BJ (cell line): Measurements from ENCODE around the gene PRR14L. TPM values are rescaled to one million over a fixed set of nuclear protein-coding genes. Genes with fewer than 3 reads are reported as not detected.

Experiments
- CTCF ChIA-PET: fragments of 350-600 bp; formaldehyde crosslinking; extraction: SDS; loops from one replicate; lab custom pipeline; 2021; ENCODE audit warnings: antibody characterized with exemption, inconsistent platforms; lab: Yijun Ruan, JAX
- POLR2A ChIA-PET: fragments of 300-600 bp; sonication (Branson Sonifier 250); formaldehyde crosslinking; extraction: SDS; loops from one replicate; lab custom pipeline; 2021; ENCODE audit warnings: antibody characterized with exemption; lab: Charles Lee
- DNase-seq: peaks from one replicate; pipeline ENCODE4 v3.0.0-alpha.2; 2011; ENCODE audit warnings: low read depth
- H3K27me3 ChIP-seq: 2 replicates; pipeline ENCODE4 v1.6.0; 2011; ENCODE audit warnings: low read length; ENCODE audit not compliant: control insufficient read depth, insufficient read depth
- H3K36me3 ChIP-seq: 2 replicates; pipeline ENCODE4 v1.5.1; 2011; ENCODE audit warnings: low read length; ENCODE audit not compliant: control insufficient read depth, insufficient read depth
- H3K4me3 ChIP-seq: 2 replicates; pipeline ENCODE4 v1.5.1; 2011; ENCODE audit warnings: low read depth, mild to moderate bottlenecking, control low read depth, low read length
- CTCF ChIP-seq: IDR thresholded peaks from 2 replicates; pipeline ENCODE4 v1.5.1; 2011; ENCODE audit warnings: low read depth, mild to moderate bottlenecking, control low read depth, inconsistent platforms, low read length, moderate library complexity; ENCODE audit not compliant: insufficient read depth
- polyA plus RNA-seq: library from polyadenylated mRNA; depleted of rRNA; stranded (reverse); fragments of >200 nt; gene quantifications from 2 replicates; pipeline ENCODE4 v1.2.3, GENCODE V29; 2011

The PRR14L gene
- polyA plus RNA-seq, 1 experiment, result 8.0 TPM

GRCh38 chr22:31753634-31754501 lies 3.9 kb upstream of the PRR14L start, which contains the start of gene DEPDC5:
Gene DEPDC5, plus strand, starts transcription at chr22:31754019. Its CDS starts 903 bp downstream, at chr22:31754922.
- peaks cover 2% of the 10 kb centered on the region; the same call in 1 of the 2 replicates for H3K36me3 ChIP-seq
- ChIA-PET POLR2A (no interaction called here), CTCF (interaction anchor here (1.1 to 2.3 kb wide), 3 partner anchors 89 to 217 kb away, joined by 3 to 8 read pairs (median 6); no protein-coding TSS in a partner anchor)
- peak; percentile 52 for DNase-seq
- H3K4me3 ChIP-seq, result peak within 1 kb of the TSS; percentile 90
- no peak for TF ChIP-seq CTCF
- H3K27me3 ChIP-seq, result no peaks in the 10 kb centered on the region

- Histone ChIP-seq H3K27me3 (no peaks in the 10 kb centered on the region), H3K36me3 (no peaks in the 10 kb centered on the region), H3K4me3 (peak overlapping the region; percentile 90)
- no peak for DNase-seq
- no peak for TF ChIP-seq CTCF
- ChIA-PET POLR2A (no interaction called here), CTCF (interaction anchor here (0.6 to 2.3 kb wide), 4 partner anchors 88 to 217 kb away, joined by 3 to 8 read pairs (median 4); no protein-coding TSS in a partner anchor)
These were observed 3.2 kb upstream of the PRR14L start for GRCh38 chr22:31753005-31753633.

- ChIA-PET CTCF (interaction anchor here (0.6 to 2.3 kb wide), 2 partner anchors 87 to 188 kb away, joined by 3 to 8 read pairs; no protein-coding TSS in a partner anchor), POLR2A (no interaction called here)
- no peaks in the 10 kb centered on the region; the same call in 1 of the 2 replicates for H3K36me3 ChIP-seq
- H3K4me3 ChIP-seq, result no peak overlapping the region
- H3K27me3 ChIP-seq, result no peaks in the 10 kb centered on the region
- DNase-seq, result no peak
- no peak for TF ChIP-seq CTCF
These were observed 2.3 kb upstream of the PRR14L start for GRCh38 chr22:31752096-31752847.

GRCh38 chr22:31750365-31751284 lies 693 bp upstream of the PRR14L start:
- no peak for TF ChIP-seq CTCF
- Histone ChIP-seq H3K36me3 (no peaks in the 10 kb centered on the region; the same call in 1 of the 2 replicates), H3K27me3 (no peaks in the 10 kb centered on the region), H3K4me3 (no peak overlapping the region)
- POLR2A ChIA-PET, result no interaction called here
- DNase-seq, result no peak
- CTCF ChIA-PET, result interaction anchor here (0.6 to 0.7 kb wide), 2 partner anchors 70 to 198 kb away, joined by 3 to 4 read pairs; no protein-coding TSS in a partner anchor
